SHP77 treated with DMSO at 0.1 percent for 48 hours (cell line): ENCODE data around the gene IZUMO1R.
"Not testable (repeated sequence)": the region's sequence is repeated elsewhere in the genome, so short reads cannot be mapped to it uniquely, and the experiment has no call there.

Experiments
- DNase-seq: peaks from one replicate; lab custom pipeline; 2025; lab: John Stamatoyannopoulos, UW

IZUMO1R gene

GRCh38 chr11:94303966-94304958 is at the start of gene IZUMO1R:
Gene IZUMO1R, plus strand, starts transcription at chr11:94304580. Its CDS starts 1,057 bp downstream, at chr11:94305637.
- no peak for DNase-seq

GRCh38 chr11:94271885-94272372 is 32.5 kb upstream of the IZUMO1R start:
- DNase-seq: no peak

GRCh38 chr11:94272738-94273313 is 31.6 kb upstream of the IZUMO1R start:
- no peak for DNase-seq

GRCh38 chr11:94275961-94276360 is 28.4 kb upstream of the IZUMO1R start:
- DNase-seq: no peak

GRCh38 chr11:94276943-94277342 is 27.4 kb upstream of the IZUMO1R start:
- DNase-seq: no peak

- not testable (repeated sequence) for DNase-seq
Observed at GRCh38 chr11:94278207-94278606, 26.2 kb upstream of the IZUMO1R start.

- DNase-seq: no peak
Observed at GRCh38 chr11:94279996-94280395, 24.4 kb upstream of the IZUMO1R start.

GRCh38 chr11:94281324-94281723 is 23.1 kb upstream of the IZUMO1R start:
- DNase-seq: no peak

- no peak for DNase-seq
Observed at GRCh38 chr11:94283678-94284077, 20.7 kb upstream of the IZUMO1R start.

- DNase-seq: no peak
Observed at GRCh38 chr11:94295534-94295933, 8.8 kb upstream of the IZUMO1R start.

GRCh38 chr11:94297985-94298576 is 6.3 kb upstream of the IZUMO1R start:
- DNase-seq: no peak

- no peak for DNase-seq
Observed at GRCh38 chr11:94302776-94303175, 1.6 kb upstream of the IZUMO1R start.

- no peak for DNase-seq
Observed at GRCh38 chr11:94305146-94305545, 766 bp downstream of the IZUMO1R start.

GRCh38 chr11:94307101-94307791 is 2.9 kb downstream of the IZUMO1R start:
- DNase-seq: no peak

GRCh38 chr11:94308024-94308423 is 3.6 kb downstream of the IZUMO1R start:
- no peak for DNase-seq

GRCh38 chr11:94309757-94310156 is 5.4 kb downstream of the IZUMO1R start:
- DNase-seq: no peak

GRCh38 chr11:94310191-94310875 is 6.0 kb downstream of the IZUMO1R start:
- DNase-seq: no peak

GRCh38 chr11:94312339-94312738 is 8.0 kb downstream of the IZUMO1R start:
- no peak for DNase-seq

GRCh38 chr11:94314064-94314463 is 9.7 kb downstream of the IZUMO1R start:
- DNase-seq: no peak

- no peak for DNase-seq
Observed at GRCh38 chr11:94315664-94316063, 11.3 kb downstream of the IZUMO1R start.

- DNase-seq: no peak
Observed at GRCh38 chr11:94322501-94322900, 18.1 kb downstream of the IZUMO1R start.
